SK-N-SH (cell line): ENCODE data around the gene INPP5K. TPM values are rescaled to one million over a fixed set of nuclear protein-coding genes. Genes with fewer than 3 reads are reported as not detected.

ENCODE experiments used
- CTCF ChIA-PET: fragments of 300-600, 350-600 bp; formaldehyde crosslinking; extraction: SDS; loops from one replicate; lab custom pipeline; 2021; lab: Yijun Ruan, JAX
- POLR2A ChIA-PET: fragments of 350-600 bp; sonication (Branson Sonifier 250); formaldehyde crosslinking; extraction: SDS; loops from one replicate; lab custom pipeline; 2020; ENCODE audit warnings: antibody characterized with exemption, inconsistent platforms; lab: Yijun Ruan, JAX
- DNase-seq: peaks from one replicate; pipeline ENCODE4 v3.0.0; 2012
- H2AFZ ChIP-seq: fragments of 200-600 bp; sonication (generic); 2 replicates; pipeline ENCODE4 v1.8.1; 2016; ENCODE audit warnings: antibody characterized with exemption, mild to moderate bottlenecking, low read depth
- H3F3A ChIP-seq: fragments of 200-600 bp; sonication (generic); replicated peaks from 2 replicates; pipeline ENCODE3; 2016; ENCODE audit warnings: antibody characterized with exemption, mild to moderate bottlenecking; ENCODE audit not compliant: insufficient read depth
- H3K27ac ChIP-seq, 2 experiments: fragments of 200-500 bp in 1 of 2; fragments of 200-600 bp in 1 of 2; sonication (Bioruptor generic) in 1 of 2; sonication (generic), shearing (Covaris generic) in 1 of 2; 2 replicates each; pipeline versions ENCODE4 v1.5.1 to v1.6.1; 2014 to 2016; ENCODE audit warnings: low read depth in 2 of 2, inconsistent platforms in 1 of 2, low read length in 1 of 2, mild to moderate bottlenecking in 1 of 2, mixed read lengths in 1 of 2
- H3K27me3 ChIP-seq: fragments of 200-600 bp; sonication (generic), shearing (Covaris generic); 2 replicates; pipeline ENCODE4 v1.6.1; 2016; ENCODE audit warnings: mixed run types; ENCODE audit not compliant: insufficient read depth
- H3K36me3 ChIP-seq, 2 experiments: fragments of 200-500 bp in 1 of 2; fragments of 200-600 bp in 1 of 2; sonication (Bioruptor generic) in 1 of 2; sonication (generic) in 1 of 2; replicated peaks in 1 of 2; 2 replicates each; pipeline versions ENCODE3 to v1.5.1; 2014 to 2016; ENCODE audit warnings: low read length in 1 of 2, mild to moderate bottlenecking in 1 of 2; ENCODE audit not compliant: insufficient read depth in 2 of 2, control insufficient read depth in 1 of 2
- H3K4me1 ChIP-seq, 2 experiments: fragments of 200-500 bp in 1 of 2; fragments of 200-600 bp in 1 of 2; sonication (Bioruptor generic) in 1 of 2; sonication (generic), shearing (Covaris generic) in 1 of 2; 2 replicates each; pipeline versions ENCODE4 v1.5.1 to v1.6.1; 2014 to 2016; ENCODE audit warnings: low read depth in 1 of 2, low read length in 1 of 2, mixed run types in 1 of 2; ENCODE audit not compliant: insufficient read depth in 2 of 2, control insufficient read depth in 1 of 2
- H3K4me2 ChIP-seq: fragments of 200-600 bp; sonication (generic), shearing (Covaris generic); 2 replicates; pipeline ENCODE4 v1.6.1; 2017; ENCODE audit warnings: mixed run types
- H3K4me3 ChIP-seq, 2 experiments: fragments of 200-500 bp in 1 of 2; fragments of 200-600 bp in 1 of 2; sonication (Bioruptor generic) in 1 of 2; sonication (generic), shearing (Covaris generic) in 1 of 2; 2 replicates each; pipeline versions ENCODE4 v1.5.1 to v1.8.1; 2014 to 2016; ENCODE audit warnings: low read depth in 2 of 2, inconsistent platforms in 1 of 2, low read length in 1 of 2, mild to moderate bottlenecking in 1 of 2, mixed read lengths in 1 of 2, moderate library complexity in 1 of 2
- H3K79me2 ChIP-seq: fragments of 200-600 bp; sonication (generic); 2 replicates; pipeline ENCODE4 v1.8.1; 2017; ENCODE audit warnings: mild to moderate bottlenecking; ENCODE audit not compliant: insufficient read depth
- H3K9ac ChIP-seq: fragments of 200-600 bp; sonication (generic); 2 replicates; pipeline ENCODE4 v1.6.1; 2017; ENCODE audit warnings: mixed run types
- H3K9me2 ChIP-seq: fragments of 200-600 bp; sonication (generic); 2 replicates; pipeline ENCODE4 v1.6.1; 2017; ENCODE audit warnings: mixed run types
- H3K9me3 ChIP-seq: fragments of 200-600 bp; sonication (generic); 2 replicates; pipeline ENCODE4 v1.6.1; 2017; ENCODE audit warnings: mixed run types, mild to moderate bottlenecking, moderate library complexity
- H4K20me1 ChIP-seq: fragments of 200-600 bp; sonication (generic); 2 replicates; pipeline ENCODE4 v1.6.1; 2017; ENCODE audit warnings: mild to moderate bottlenecking, mixed run types; ENCODE audit not compliant: insufficient read depth
- CTCF ChIP-seq: fragments of 200-600 bp; sonication (generic); IDR thresholded peaks from 2 replicates; pipeline ENCODE4 v1.6.1; 2017; ENCODE audit warnings: antibody characterized with exemption, mild to moderate bottlenecking, moderate library complexity
- ELF1 ChIP-seq: IDR thresholded peaks from 2 replicates; pipeline ENCODE4 v1.4.0; 2012
- EP300 ChIP-seq, 2 experiments: IDR thresholded peaks; 2 replicates each; pipeline versions ENCODE4 v1.4.0 to v1.6.1; 2012; ENCODE audit warnings: borderline replicate concordance in 1 of 2, low read depth in 1 of 2, low read length in 1 of 2
- EZH2phosphoT487 ChIP-seq: fragments of 200-600 bp; sonication (generic); IDR thresholded peaks from 2 replicates; pipeline ENCODE4 v1.6.1; 2017; ENCODE audit warnings: low read depth, mixed run types, mild to moderate bottlenecking, antibody characterized with exemption, moderate library complexity, borderline replicate concordance
- FOXJ3 ChIP-seq: sonication (generic); formaldehyde crosslinking; IDR thresholded peaks from 2 replicates; pipeline ENCODE4 v1.5.1; 2020; ENCODE audit warnings: mild to moderate bottlenecking, missing genetic modification reagents
- GABPA ChIP-seq: IDR thresholded peaks from 2 replicates; pipeline ENCODE4 v1.4.0; 2012; ENCODE audit warnings: low read depth, mild to moderate bottlenecking
- IRF3 ChIP-seq: fragments of 150-350 bp; IDR thresholded peaks from 2 replicates; pipeline ENCODE4 v1.6.1; 2016; ENCODE audit warnings: mild to moderate bottlenecking, low read depth, low read length
- MAX ChIP-seq: IDR thresholded peaks from 2 replicates; pipeline ENCODE4 v1.4.0; 2012; ENCODE audit warnings: low read depth
- MEF2A ChIP-seq: IDR thresholded peaks from 2 replicates; pipeline ENCODE4 v1.4.0; 2012; ENCODE audit warnings: low read depth, borderline replicate concordance
- MXI1 ChIP-seq: IDR thresholded peaks from 2 replicates; pipeline ENCODE4 v1.6.1; 2012; ENCODE audit warnings: mild to moderate bottlenecking, low read depth, low read length, improper control_type of control experiment
- NFIC ChIP-seq: IDR thresholded peaks from 2 replicates; pipeline ENCODE4 v1.4.0; 2012; ENCODE audit warnings: borderline replicate concordance
- NRF1 ChIP-seq: IDR thresholded peaks from 2 replicates; pipeline ENCODE4 v1.6.1; 2012; ENCODE audit warnings: low read depth, mild to moderate bottlenecking, low read length
- POLR2AphosphoS5 ChIP-seq: IDR thresholded peaks from 2 replicates; pipeline ENCODE4 v1.6.1; 2012; ENCODE audit warnings: low read depth, low read length
- RCOR1 ChIP-seq: fragments of 150-350 bp; IDR thresholded peaks from 2 replicates; pipeline ENCODE4 v1.6.1; 2017; ENCODE audit warnings: antibody characterized with exemption, low read length
- REST ChIP-seq: IDR thresholded peaks from 2 replicates; pipeline ENCODE4 v1.6.1; 2012; ENCODE audit warnings: mild to moderate bottlenecking, low read depth, low read length, moderate library complexity
- RFX5 ChIP-seq: IDR thresholded peaks from 2 replicates; pipeline ENCODE4 v1.6.1; 2012; ENCODE audit warnings: mild to moderate bottlenecking, improper control_type of control experiment, low read length
- RXRA ChIP-seq: IDR thresholded peaks from 2 replicates; pipeline ENCODE4 v1.4.0; 2012; ENCODE audit warnings: low read depth, mild to moderate bottlenecking, borderline replicate concordance
- SIN3A ChIP-seq: IDR thresholded peaks from 2 replicates; pipeline ENCODE4 v1.6.1; 2012; ENCODE audit warnings: low read depth, mild to moderate bottlenecking, low read length, moderate library complexity, borderline replicate concordance
- SMC3 ChIP-seq: IDR thresholded peaks from 2 replicates; pipeline ENCODE4 v1.6.1; 2012; ENCODE audit warnings: low read depth, low read length, improper control_type of control experiment
- USF1 ChIP-seq: IDR thresholded peaks from 2 replicates; pipeline ENCODE4 v1.4.0; 2012; ENCODE audit warnings: low read depth, borderline replicate concordance
- ZBTB33 ChIP-seq: IDR thresholded peaks from 2 replicates; pipeline ENCODE4 v1.4.0; 2012; ENCODE audit warnings: low read depth, borderline replicate concordance
- WGBS: methylation state at CpG from one replicate; pipeline ENCODE4 v1.1.6; 2017; ENCODE audit warnings: low lambda C conversion rate; 5-methylcytosine and 5-hydroxymethylcytosine counted together
- polyA plus RNA-seq, 3 experiments: library from polyadenylated mRNA; depleted of rRNA; stranded (reverse); fragments of >200 nt; gene quantifications; 2 replicates each; pipeline ENCODE4 v1.2.3, GENCODE V29; 2012

Gene INPP5K
- polyA plus RNA-seq, 1 of the 3 experiments (the other 2 are of a cell fraction): 26.2 TPM

GRCh38 chr17:1490643-1491442, 25.6 kb downstream of the INPP5K start:
- Histone ChIP-seq H3K36me3 (no peaks in the 10 kb centered on the region), H3K4me1 (peaks cover 24 to 35% of the 10 kb centered on the region in 2 experiments; a peak in 3 of 4 replicates), H3K9ac (peak overlapping the region; percentile 82), H3K79me2 (peaks cover 46% of the 10 kb centered on the region), H2AFZ (no peak overlapping the region), H3K27ac (peak overlapping the region; percentile 81 to 86; a peak in 3 of 4 replicates), H3K27me3 (no peaks in the 10 kb centered on the region), H3K9me2 (no peaks in the 10 kb centered on the region), H3K9me3 (no peaks in the 10 kb centered on the region), H4K20me1 (no peaks in the 10 kb centered on the region), H3F3A (peaks cover 18% of the 10 kb centered on the region), H3K4me2 (peak overlapping the region; percentile 93), H3K4me3 (peak overlapping the region; percentile 82 to 95)
- WGBS: 3% methylated on average over 29 of the region's 52 CpGs
- ChIA-PET POLR2A (interaction anchor here (0.9 kb wide), 1 partner anchor 26 kb away, joined by 3 read pairs; the partner anchor contains the start of gene INPP5K), CTCF (interaction anchor here (0.7 kb wide), 1 partner anchor 67 kb away, joined by 3 read pairs; no protein-coding TSS in a partner anchor)
- DNase-seq: peak; percentile 90
- TF ChIP-seq FOXJ3 (CRISPR knock-in tag) (no peak; the same call in 1 of the 2 replicates), NFIC (no peak), EP300 (IDR thresholded peaks at IDR 0.05; ENCODE audit: borderline replicate concordance in 1 of 2, low read depth in 1 of 2, low read length in 1 of 2) (no peak), GABPA (peak; percentile 50; the same call in 1 of the 2 replicates), RXRA (no peak), MAX (no peak), USF1 (no peak), RFX5 (no peak), MEF2A (no peak), ELF1 (no peak), MXI1 (no peak; the same call in 1 of the 2 replicates), NRF1 (0 out of 2 replicates have a peak, but pooled peaks have one; percentile 6), ZBTB33 (no peak), EZH2phosphoT487 (no peak), REST (0 out of 2 replicates have a peak, but pooled peaks have one; percentile 5), POLR2AphosphoS5 (peak; percentile 47; the same call in 1 of the 2 replicates), SMC3 (no peak), SIN3A (peak; percentile 38; the same call in 1 of the 2 replicates), RCOR1 (no peak), IRF3 (no peak), CTCF (no peak)
